Activated CD8-positive, alpha-beta T cell treated with anti-CD3 and anti-CD28 coated beads for 36 hours (primary cell): Measurements from ENCODE around the gene DCST2. TPM values are rescaled to one million over a fixed set of nuclear protein-coding genes. Genes with fewer than 3 reads are reported as not detected.
A peak's percentile ranks its signal among the peaks of the same experiment; 100 is the strongest.

ENCODE experiments used
- ATAC-seq: fragments of 200-7000 bp; cut with Tn5 transposase; one replicate; pipeline ENCODE4 v1.10.0; 2021; ENCODE audit warnings: mild to moderate bottlenecking, moderate library complexity
- CTCF ChIA-PET: fragments of 350-600 bp; sonication (Branson Sonifier 250); formaldehyde crosslinking; loops from one replicate; lab custom pipeline; 2021; ENCODE audit warnings: antibody characterized with exemption; lab: Charles Lee
- POLR2A ChIA-PET: fragments of 350-600 bp; sonication (Branson Sonifier 250); formaldehyde crosslinking; loops from one replicate; lab custom pipeline; 2021; ENCODE audit warnings: antibody characterized with exemption; lab: Charles Lee
- DNase-seq: peaks from one replicate; pipeline ENCODE4 v3.0.0-alpha.2; 2020
- H3K27ac Mint-ChIP-seq: one replicate; pipeline ENCODE4 v1.8.0; 2021; ENCODE audit warnings: mild to moderate bottlenecking, mixed read lengths
- H3K27me3 Mint-ChIP-seq: one replicate; pipeline ENCODE4 v1.8.0; 2021; ENCODE audit warnings: mixed read lengths
- H3K36me3 Mint-ChIP-seq: one replicate; pipeline ENCODE4 v1.8.0; 2021; ENCODE audit warnings: low read depth, mixed read lengths
- H3K4me1 Mint-ChIP-seq: one replicate; pipeline ENCODE4 v1.8.0; 2021; ENCODE audit warnings: low read depth, mixed read lengths
- H3K4me3 Mint-ChIP-seq: one replicate; pipeline ENCODE4 v1.8.0; 2021; ENCODE audit warnings: mild to moderate bottlenecking, moderate library complexity, mixed read lengths
- H3K9me3 Mint-ChIP-seq: one replicate; pipeline ENCODE4 v1.8.0; 2021; ENCODE audit warnings: mixed read lengths
- intact Hi-C: fragments of 100-400 bp; cut with micrococcal nuclease; formaldehyde crosslinking; loops from one replicate; pipeline ENCODE4 v1.10.0; 2022
- total RNA-seq, 2 experiments: library from RNA; stranded (reverse); gene quantifications; one replicate each; pipeline ENCODE4 v1.2.3, GENCODE V29; 2021
- TF ChIP-seq, protein P1 (sequence below): fragments of 200-600 bp; IDR thresholded peaks from one replicate; pipeline ENCODE4 v1.8.0; 2022; ENCODE audit warnings: antibody characterized with exemption, mild to moderate bottlenecking

The DCST2 gene
- total RNA-seq, 2 experiments from 2014 or later: 0.20 to 0.36 TPM

DNA sequence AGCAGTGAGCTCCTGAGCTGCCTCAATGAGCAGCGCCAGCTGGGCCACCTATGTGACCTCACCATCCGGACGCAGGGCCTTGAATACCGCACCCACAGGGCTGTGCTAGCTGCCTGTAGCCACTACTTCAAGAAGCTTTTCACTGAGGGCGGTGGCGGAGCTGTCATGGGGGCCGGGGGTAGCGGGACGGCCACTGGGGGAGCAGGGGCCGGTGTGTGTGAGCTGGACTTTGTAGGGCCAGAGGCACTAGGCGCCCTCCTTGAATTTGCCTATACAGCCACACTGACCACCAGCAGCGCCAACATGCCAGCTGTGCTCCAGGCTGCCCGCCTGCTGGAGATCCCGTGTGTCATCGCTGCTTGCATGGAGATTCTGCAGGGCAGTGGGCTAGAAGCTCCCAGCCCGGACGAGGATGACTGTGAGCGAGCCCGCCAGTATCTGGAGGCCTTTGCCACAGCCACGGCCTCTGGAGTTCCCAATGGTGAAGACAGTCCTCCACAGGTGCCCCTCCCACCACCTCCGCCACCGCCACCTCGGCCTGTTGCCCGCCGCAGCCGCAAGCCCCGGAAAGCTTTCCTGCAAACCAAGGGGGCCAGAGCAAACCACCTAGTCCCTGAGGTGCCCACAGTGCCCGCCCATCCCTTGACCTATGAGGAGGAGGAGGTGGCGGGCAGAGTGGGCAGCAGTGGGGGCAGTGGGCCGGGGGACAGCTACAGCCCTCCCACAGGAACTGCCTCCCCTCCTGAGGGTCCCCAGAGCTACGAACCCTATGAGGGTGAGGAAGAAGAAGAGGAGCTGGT lies 18.7 kb downstream of the DCST2 start:
- TF ChIP-seq, protein P1, sequence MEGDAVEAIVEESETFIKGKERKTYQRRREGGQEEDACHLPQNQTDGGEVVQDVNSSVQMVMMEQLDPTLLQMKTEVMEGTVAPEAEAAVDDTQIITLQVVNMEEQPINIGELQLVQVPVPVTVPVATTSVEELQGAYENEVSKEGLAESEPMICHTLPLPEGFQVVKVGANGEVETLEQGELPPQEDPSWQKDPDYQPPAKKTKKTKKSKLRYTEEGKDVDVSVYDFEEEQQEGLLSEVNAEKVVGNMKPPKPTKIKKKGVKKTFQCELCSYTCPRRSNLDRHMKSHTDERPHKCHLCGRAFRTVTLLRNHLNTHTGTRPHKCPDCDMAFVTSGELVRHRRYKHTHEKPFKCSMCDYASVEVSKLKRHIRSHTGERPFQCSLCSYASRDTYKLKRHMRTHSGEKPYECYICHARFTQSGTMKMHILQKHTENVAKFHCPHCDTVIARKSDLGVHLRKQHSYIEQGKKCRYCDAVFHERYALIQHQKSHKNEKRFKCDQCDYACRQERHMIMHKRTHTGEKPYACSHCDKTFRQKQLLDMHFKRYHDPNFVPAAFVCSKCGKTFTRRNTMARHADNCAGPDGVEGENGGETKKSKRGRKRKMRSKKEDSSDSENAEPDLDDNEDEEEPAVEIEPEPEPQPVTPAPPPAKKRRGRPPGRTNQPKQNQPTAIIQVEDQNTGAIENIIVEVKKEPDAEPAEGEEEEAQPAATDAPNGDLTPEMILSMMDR: no peak
- no peak overlapping the region for H3K4me3 Mint-ChIP-seq
- DNase-seq: no peak
- peaks cover 2% of the 10 kb centered on the region for H3K27me3 Mint-ChIP-seq
- H3K27ac Mint-ChIP-seq: no peak overlapping the region
- ATAC-seq: no peak
- no peaks in the 10 kb centered on the region for H3K9me3 Mint-ChIP-seq
- peaks cover 8% of the 10 kb centered on the region for H3K36me3 Mint-ChIP-seq
- CTCF ChIA-PET: interaction anchor here (1.2 to 7.6 kb wide), 8 partner anchors 15 to 70 kb away, joined by 4 to 77 read pairs (median 31); partner anchors contain the start of genes ADAM15, FLAD1, LENEP and PBXIP1
- intact Hi-C loops: loop anchor here (5.0 kb wide), 1 partner anchor 43 kb away; the partner anchor contains the start of genes CKS1B and SHC1
- POLR2A ChIA-PET: interaction anchor here (0.7 to 4.3 kb wide), 6 partner anchors 7 to 59 kb away, joined by 3 to 29 read pairs (median 8); partner anchors contain the start of genes CKS1B, FLAD1 and PBXIP1
- peaks cover 69% of the 10 kb centered on the region for H3K4me1 Mint-ChIP-seq

DNA sequence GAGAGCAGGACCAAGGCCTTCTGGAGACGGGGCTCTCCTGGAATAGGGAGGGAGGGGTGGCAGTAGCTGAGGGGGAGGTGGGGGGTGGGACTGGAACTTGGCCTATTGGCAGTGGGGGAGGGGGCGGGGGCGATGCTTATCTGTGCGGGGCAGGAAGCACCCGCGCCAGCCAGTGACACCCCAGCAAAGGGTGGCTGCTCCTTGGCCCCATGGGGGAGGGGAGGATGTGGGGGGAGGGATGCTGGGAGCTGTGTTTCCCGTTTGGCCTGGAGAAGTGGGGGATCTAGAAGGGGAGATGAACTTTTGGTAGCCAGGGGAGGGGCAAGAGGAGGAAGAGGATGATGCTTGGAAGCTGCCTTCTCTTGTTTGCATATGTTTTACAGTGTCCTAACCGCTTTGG lies 19.9 kb downstream of the DCST2 start:
- Mint-ChIP-seq H3K36me3 (peaks cover 8% of the 10 kb centered on the region), H3K4me1 (peaks cover 74% of the 10 kb centered on the region), H3K9me3 (no peaks in the 10 kb centered on the region), H3K27ac (no peak overlapping the region), H3K27me3 (no peaks in the 10 kb centered on the region), H3K4me3 (no peak overlapping the region)
- POLR2A ChIA-PET: interaction anchor here (0.7 to 1.7 kb wide), 4 partner anchors 9 to 63 kb away, joined by 3 to 4 read pairs (median 4); partner anchors contain the start of gene ADAM15
- intact Hi-C loops: no loop called here
- no peak for ATAC-seq
- TF ChIP-seq, protein P1: no peak
- DNase-seq: no peak
- CTCF ChIA-PET: interaction anchor here (0.9 to 4.8 kb wide), 4 partner anchors 9 to 59 kb away, joined by 3 to 37 read pairs (median 10); partner anchors contain the start of gene PBXIP1

DNA sequence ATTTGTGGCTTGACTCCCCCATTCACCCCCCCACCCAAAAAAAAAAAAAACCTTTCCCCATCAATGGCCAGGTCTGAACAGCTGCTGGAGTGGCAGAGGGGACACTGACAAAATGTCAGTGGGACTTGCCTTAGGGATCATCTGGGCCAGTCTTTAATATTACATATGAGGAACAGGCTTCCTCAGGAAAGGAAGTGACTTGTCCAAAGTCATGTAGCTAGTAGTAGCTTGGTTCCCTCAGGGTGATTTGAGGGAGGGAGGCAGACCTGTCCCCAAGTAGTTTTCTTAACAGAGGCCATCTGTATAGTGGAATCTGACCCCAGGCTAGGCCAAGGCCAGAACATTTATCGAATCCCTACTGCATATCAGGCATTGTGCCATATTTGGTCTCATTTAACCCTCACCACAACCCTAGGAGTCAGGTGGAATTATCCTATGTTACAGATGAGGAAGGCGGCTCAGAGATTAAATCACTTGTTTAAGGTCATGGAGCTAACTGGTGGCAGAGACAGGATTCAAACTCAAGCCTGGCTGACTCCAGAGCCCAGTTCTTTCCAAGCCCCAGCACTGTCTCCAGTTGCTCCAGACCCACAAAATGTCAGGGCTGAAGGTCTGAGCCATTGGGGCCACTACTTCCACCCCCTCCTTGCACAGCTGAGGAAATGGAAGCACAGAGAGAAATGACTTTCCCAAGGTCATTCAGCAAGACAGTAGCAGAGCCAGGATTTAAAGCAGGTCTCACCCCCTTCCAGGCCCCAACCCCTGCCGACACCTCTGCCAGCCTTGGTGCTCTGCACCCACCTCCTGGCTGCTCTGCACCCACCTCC lies 20.6 kb downstream of the DCST2 start:
- H3K4me1 Mint-ChIP-seq: peaks cover 77% of the 10 kb centered on the region
- CTCF ChIA-PET: interaction anchor here (0.9 to 2.8 kb wide), 6 partner anchors 10 to 78 kb away, joined by 3 to 13 read pairs (median 3); partner anchors contain the start of gene PBXIP1
- H3K36me3 Mint-ChIP-seq: peaks cover 8% of the 10 kb centered on the region
- no peaks in the 10 kb centered on the region for H3K9me3 Mint-ChIP-seq
- TF ChIP-seq, protein P1: no peak
- H3K27me3 Mint-ChIP-seq: no peaks in the 10 kb centered on the region
- H3K27ac Mint-ChIP-seq: peak overlapping the region; percentile 37
- DNase-seq (no peak), ATAC-seq (no peak)
- no peak overlapping the region for H3K4me3 Mint-ChIP-seq
- POLR2A ChIA-PET: interaction anchor here (0.6 to 1.7 kb wide), 6 partner anchors 9 to 259 kb away, joined by 3 to 5 read pairs (median 4); partner anchors contain the start of gene ADAM15
- intact Hi-C loops: no loop called here

DNA sequence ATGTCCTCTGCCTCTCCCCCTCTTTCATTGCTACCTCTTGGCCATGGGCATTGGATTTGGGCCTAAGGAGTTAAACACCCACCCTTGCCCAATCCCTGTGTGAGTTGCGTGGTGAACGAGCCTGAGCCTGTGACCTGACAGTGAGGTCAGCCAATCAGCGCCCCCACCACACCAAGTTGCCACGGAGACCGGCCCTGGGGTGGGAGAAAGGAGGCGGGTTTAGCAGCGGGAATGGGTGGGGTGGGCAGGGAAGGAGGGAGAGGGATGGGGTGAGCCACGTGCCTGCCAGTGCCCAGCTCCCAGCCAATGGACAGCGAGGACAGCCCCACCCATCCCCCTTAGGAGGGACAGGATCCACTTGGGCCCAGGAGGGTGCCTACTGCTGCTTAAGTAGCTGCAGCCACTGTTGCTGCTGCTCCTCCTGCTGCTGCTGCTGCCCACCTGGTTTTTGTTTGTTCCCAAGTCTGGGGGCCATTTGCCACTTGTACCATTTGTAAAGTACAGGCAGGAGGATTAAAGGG lies 21.5 kb downstream of the DCST2 start:
- Mint-ChIP-seq H3K27ac (peak overlapping the region; percentile 57), H3K9me3 (no peaks in the 10 kb centered on the region), H3K4me3 (no peak overlapping the region), H3K27me3 (no peaks in the 10 kb centered on the region), H3K36me3 (peaks cover 8% of the 10 kb centered on the region), H3K4me1 (peaks cover 72% of the 10 kb centered on the region)
- CTCF ChIA-PET: interaction anchor here (1.1 to 2.8 kb wide), 5 partner anchors 11 to 79 kb away, joined by 3 to 13 read pairs (median 3); partner anchors contain the start of gene PBXIP1
- TF ChIP-seq, protein P1: no peak
- POLR2A ChIA-PET: interaction anchor here (0.6 to 1.7 kb wide), 7 partner anchors 8 to 260 kb away, joined by 3 to 5 read pairs (median 4); partner anchors contain the start of gene ADAM15
- intact Hi-C loops: no loop called here
- DNase-seq (no peak), ATAC-seq (no peak)
